IPS DF 4.7 (cell line): ENCODE data around the gene BEND5.

ENCODE experiments used
- DNase-seq: peaks from one replicate; pipeline ENCODE4 v3.0.0-alpha.2; 2013; ENCODE audit warnings: low spot score; ENCODE audit errors: extremely low read depth

The BEND5 gene

DNA sequence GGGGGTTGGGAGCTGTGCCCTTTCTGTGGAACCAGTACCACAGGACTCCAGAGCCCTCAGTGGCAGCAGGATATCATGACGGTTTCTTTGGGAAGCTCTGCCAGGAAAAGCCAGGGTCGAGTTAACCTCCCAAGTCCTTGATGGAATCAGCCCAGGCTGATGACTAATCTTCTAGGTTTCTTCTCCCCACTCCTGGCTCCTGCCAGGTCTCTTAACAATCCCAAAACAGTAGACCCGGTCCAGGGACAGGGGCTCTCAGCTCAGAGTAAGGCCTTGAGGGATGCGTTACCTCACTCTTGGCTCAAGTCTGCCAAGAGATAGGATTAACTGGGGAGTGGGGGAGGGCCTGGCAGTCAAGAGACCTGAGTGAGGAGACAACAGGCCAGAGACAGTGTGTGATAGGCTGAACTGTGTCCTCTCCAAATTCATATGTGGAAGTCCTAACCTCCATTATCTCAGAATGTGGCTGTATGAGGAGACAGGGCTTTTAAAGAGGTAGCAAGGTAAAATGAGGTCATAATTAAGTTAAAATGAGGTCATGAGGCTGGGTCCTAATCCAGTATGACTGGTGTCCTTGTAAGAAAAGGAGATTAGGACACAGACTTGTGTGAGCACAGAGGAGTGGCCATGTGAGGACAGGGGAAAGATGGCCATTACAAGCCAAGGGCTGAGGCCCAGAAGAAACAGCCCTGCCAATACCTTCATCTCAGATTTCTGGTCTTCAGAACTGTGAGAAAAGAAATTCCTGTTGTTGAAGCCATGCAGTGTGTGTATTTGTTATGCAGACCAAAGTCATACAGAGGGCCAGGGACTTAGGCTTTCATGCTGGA, 95.0 kb downstream of the BEND5 start:
- DNase-seq: no peak

DNA sequence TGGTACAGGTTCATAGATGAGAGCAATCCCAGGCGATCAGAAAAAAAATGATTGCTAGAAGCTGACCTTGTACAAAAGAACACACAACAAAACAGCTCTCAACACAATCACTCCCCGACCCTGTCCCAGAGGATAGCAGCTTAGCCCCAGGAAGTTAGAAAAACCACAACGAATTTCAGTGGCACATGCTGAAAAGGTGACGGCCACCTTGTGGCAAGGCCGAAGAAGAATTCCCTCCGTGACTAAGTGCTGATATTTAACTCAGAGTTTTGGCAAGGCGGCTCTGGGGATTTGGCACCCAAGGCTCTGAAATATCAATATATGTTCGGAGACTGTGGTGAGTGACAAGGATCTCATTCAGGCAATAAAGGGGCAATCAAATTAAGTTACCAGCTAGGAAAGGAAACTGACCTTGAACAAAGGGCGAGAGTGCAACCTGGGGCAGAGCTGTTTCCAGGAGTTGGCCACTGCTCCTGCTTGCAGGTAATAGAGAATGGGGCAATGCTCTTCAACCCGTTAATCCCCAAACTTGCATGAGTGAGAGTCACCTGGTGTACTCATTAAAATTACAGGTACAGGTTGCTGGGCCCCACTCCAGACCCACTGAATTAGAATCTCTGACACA, 96.2 kb downstream of the BEND5 start:
- DNase-seq: no peak

DNA sequence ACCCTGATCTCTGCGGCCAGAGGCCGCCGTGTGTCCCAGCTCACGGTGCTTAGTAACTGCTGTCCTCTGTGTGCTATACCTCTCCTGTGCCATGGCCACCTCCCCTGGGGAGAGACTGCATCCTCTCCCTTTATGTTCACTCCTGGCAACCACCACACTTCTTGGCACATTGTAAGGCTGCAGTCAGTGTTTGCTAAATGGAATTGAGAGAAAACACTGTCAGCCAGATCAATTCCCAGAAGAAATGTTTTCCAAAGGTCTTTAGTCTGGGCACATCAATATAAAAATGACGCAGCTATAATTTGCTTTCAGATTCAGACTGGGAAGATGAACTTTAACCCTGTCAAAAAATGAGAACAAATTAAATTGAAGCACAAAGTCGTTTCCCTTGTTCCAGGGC, 96.8 kb downstream of the BEND5 start:
- no peak for DNase-seq

DNA sequence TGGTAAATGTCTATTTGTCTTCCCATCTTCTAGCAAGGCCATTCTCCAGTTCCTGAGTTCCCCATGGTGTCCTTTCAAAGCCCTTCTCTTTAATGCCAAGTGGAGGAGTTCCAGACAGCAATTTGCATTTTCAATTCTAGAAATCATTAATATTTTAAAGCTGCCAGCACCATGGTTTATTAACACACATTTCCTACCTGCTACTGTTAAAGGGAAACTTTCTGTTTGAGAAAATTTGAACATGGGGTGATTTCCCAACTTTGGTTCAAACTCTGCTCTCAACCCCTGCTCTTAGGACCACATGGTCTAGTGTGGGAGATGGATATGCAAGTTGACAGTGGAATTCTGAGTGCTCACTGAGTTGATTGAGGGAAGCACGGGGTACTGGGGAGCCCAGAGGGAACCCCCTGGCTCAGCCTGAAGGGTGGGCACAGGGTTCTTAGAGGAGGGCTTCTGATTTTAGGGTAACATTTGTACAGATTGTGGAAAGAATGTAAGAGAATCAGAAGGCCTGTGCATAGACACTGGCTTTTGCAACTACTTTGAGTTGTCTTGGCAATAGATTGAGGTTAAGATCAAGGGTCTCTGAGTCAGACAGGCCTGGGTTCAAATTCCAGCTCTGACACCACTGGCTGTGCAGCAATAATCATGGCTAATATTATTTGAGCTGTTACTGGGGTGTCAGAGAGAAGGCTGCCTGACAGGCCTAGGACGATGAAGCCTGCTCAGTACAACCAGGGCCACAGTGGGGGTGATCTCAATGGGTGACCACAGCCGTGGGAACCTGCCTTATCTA, 97.8 kb downstream of the BEND5 start:
- no peak for DNase-seq
